ENCODE data around the gene CPEB1.
"Not testable (repeated sequence)": the region's sequence is repeated elsewhere in the genome, so short reads cannot be mapped to it uniquely, and the experiment has no call there.

Gene CPEB1

GRCh38 chr15:82507693-82508092 lies 139.5 kb downstream of the CPEB1 start:
- not testable (repeated sequence) for H3K27me3 ChIP-seq (ENCODE audit: control insufficient read depth, insufficient read depth, low read length)

GRCh38 chr15:82507087-82507486 lies 140.1 kb downstream of the CPEB1 start:
- H3K27ac ChIP-seq (ENCODE audit: low read depth, low read length); H3K4me3 ChIP-seq (ENCODE audit: low read depth, low read length); H3K36me3 ChIP-seq (ENCODE audit: control insufficient read depth, insufficient read depth, low read length); H3K9ac ChIP-seq (ENCODE audit: low read length); H3K9me3 ChIP-seq (ENCODE audit: control insufficient read depth, insufficient read depth, low read depth, low read length); H3K27me3 ChIP-seq (ENCODE audit: control insufficient read depth, insufficient read depth, low read length); H3K4me1 ChIP-seq (ENCODE audit: control insufficient read depth, insufficient read depth, low read length): not testable (repeated sequence)

More at GRCh38 chr15:82507693-82508092, 139.5 kb downstream of the CPEB1 start:
- H3K36me3 ChIP-seq (ENCODE audit: control insufficient read depth, insufficient read depth, low read length); H3K9me3 ChIP-seq (ENCODE audit: control insufficient read depth, insufficient read depth, low read depth, low read length); H3K4me1 ChIP-seq (ENCODE audit: control insufficient read depth, insufficient read depth, low read length); H3K9ac ChIP-seq (ENCODE audit: low read length); H3K27ac ChIP-seq (ENCODE audit: low read depth, low read length); H3K4me3 ChIP-seq (ENCODE audit: low read depth, low read length): not testable (repeated sequence)

- H3K27ac ChIP-seq (ENCODE audit: low read depth, low read length); H3K4me1 ChIP-seq (ENCODE audit: control insufficient read depth, insufficient read depth, low read length); H3K9me3 ChIP-seq (ENCODE audit: control insufficient read depth, insufficient read depth, low read depth, low read length); H3K36me3 ChIP-seq (ENCODE audit: control insufficient read depth, insufficient read depth, low read length); H3K4me3 ChIP-seq (ENCODE audit: low read depth, low read length); H3K27me3 ChIP-seq (ENCODE audit: control insufficient read depth, insufficient read depth, low read length); H3K9ac ChIP-seq (ENCODE audit: low read length): not testable (repeated sequence)
Measured at GRCh38 chr15:82505842-82506241, 141.3 kb downstream of the CPEB1 start.

- not testable (repeated sequence) for H3K4me3 ChIP-seq (ENCODE audit: low read depth, low read length); H3K9ac ChIP-seq (ENCODE audit: low read length); H3K4me1 ChIP-seq (ENCODE audit: control insufficient read depth, insufficient read depth, low read length); H3K27me3 ChIP-seq (ENCODE audit: control insufficient read depth, insufficient read depth, low read length); H3K9me3 ChIP-seq (ENCODE audit: control insufficient read depth, insufficient read depth, low read depth, low read length); H3K36me3 ChIP-seq (ENCODE audit: control insufficient read depth, insufficient read depth, low read length); H3K27ac ChIP-seq (ENCODE audit: low read depth, low read length)
Measured at GRCh38 chr15:82504074-82504473, 143.1 kb downstream of the CPEB1 start.

GRCh38 chr15:82502700-82503339 lies 144.3 kb downstream of the CPEB1 start:
- not testable (repeated sequence) for H3K27me3 ChIP-seq (ENCODE audit: control insufficient read depth, insufficient read depth, low read length); H3K4me1 ChIP-seq (ENCODE audit: control insufficient read depth, insufficient read depth, low read length); H3K36me3 ChIP-seq (ENCODE audit: control insufficient read depth, insufficient read depth, low read length); H3K9ac ChIP-seq (ENCODE audit: low read length); H3K27ac ChIP-seq (ENCODE audit: low read depth, low read length); H3K9me3 ChIP-seq (ENCODE audit: control insufficient read depth, insufficient read depth, low read depth, low read length); H3K4me3 ChIP-seq (ENCODE audit: low read depth, low read length)

GRCh38 chr15:82500772-82501171 lies 146.4 kb downstream of the CPEB1 start:
- not testable (repeated sequence) for H3K4me3 ChIP-seq (ENCODE audit: low read depth, low read length); H3K27ac ChIP-seq (ENCODE audit: low read depth, low read length); H3K9me3 ChIP-seq (ENCODE audit: control insufficient read depth, insufficient read depth, low read depth, low read length); H3K27me3 ChIP-seq (ENCODE audit: control insufficient read depth, insufficient read depth, low read length); H3K36me3 ChIP-seq (ENCODE audit: control insufficient read depth, insufficient read depth, low read length); H3K4me1 ChIP-seq (ENCODE audit: control insufficient read depth, insufficient read depth, low read length); H3K9ac ChIP-seq (ENCODE audit: low read length)

GRCh38 chr15:82497978-82498377 lies 149.2 kb downstream of the CPEB1 start:
- not testable (repeated sequence) for H3K27ac ChIP-seq (ENCODE audit: low read depth, low read length); H3K27me3 ChIP-seq (ENCODE audit: control insufficient read depth, insufficient read depth, low read length); H3K36me3 ChIP-seq (ENCODE audit: control insufficient read depth, insufficient read depth, low read length); H3K9ac ChIP-seq (ENCODE audit: low read length); H3K9me3 ChIP-seq (ENCODE audit: control insufficient read depth, insufficient read depth, low read depth, low read length); H3K4me1 ChIP-seq (ENCODE audit: control insufficient read depth, insufficient read depth, low read length); H3K4me3 ChIP-seq (ENCODE audit: low read depth, low read length)
